Hippocampal formation (tissue), 2 donors: ENCODE data around the gene BAAT.

Source experiments
- DNase-seq, 2 donors: peaks; one replicate each; lab custom pipeline; 2025; lab: John Stamatoyannopoulos, UW

The BAAT gene

GRCh38 chr9:101315112-101315450 is 69.7 kb downstream of the BAAT start:
- no peak for DNase-seq

GRCh38 chr9:101312661-101313060 is 72.1 kb downstream of the BAAT start:
- no peak for DNase-seq

DNA sequence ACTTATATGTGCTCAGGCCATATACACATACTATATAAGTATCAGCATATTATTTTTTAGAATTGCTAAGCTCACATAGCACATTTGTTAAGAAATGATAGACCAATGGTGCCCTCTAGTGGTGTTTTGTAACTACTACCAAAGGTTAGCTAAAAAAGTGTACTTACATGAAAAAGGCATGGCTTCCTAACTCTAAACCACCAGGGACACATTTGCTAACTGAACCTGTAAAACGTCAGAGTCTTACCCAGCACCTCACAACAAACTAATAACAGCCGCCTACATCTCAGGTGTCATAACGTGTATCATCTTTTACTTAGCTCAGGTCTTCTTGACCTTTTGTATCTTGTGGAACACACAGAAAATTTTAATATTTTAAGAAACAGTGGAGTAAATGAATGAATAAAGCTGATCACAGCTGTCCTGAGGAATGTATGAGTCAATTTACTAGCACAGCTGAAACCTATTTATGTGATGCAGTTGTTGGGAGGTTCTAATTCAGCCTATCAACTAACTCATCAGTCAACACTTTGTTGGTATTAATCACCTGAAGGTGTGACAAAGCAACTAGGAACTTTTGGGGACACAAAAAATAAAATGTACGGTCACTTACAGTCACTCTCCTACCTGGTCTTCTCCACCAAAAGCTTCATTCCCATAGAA is 72.9 kb downstream of the BAAT start:
- DNase-seq = peak in 1 of 2 donors; percentile 87

GRCh38 chr9:101311191-101311590 is 73.6 kb downstream of the BAAT start:
- DNase-seq = no peak
